GM19193 (cell line): ENCODE results near the gene VSTM2L.

Experiments used
- POLR2A ChIP-seq: IDR thresholded peaks from 4 replicates; pipeline ENCODE4 v1.6.1; 2011; ENCODE audit not compliant: insufficient read depth, insufficient read length; ENCODE audit errors: extremely low read depth

VSTM2L gene, protein sequence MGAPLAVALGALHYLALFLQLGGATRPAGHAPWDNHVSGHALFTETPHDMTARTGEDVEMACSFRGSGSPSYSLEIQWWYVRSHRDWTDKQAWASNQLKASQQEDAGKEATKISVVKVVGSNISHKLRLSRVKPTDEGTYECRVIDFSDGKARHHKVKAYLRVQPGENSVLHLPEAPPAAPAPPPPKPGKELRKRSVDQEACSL

DNA sequence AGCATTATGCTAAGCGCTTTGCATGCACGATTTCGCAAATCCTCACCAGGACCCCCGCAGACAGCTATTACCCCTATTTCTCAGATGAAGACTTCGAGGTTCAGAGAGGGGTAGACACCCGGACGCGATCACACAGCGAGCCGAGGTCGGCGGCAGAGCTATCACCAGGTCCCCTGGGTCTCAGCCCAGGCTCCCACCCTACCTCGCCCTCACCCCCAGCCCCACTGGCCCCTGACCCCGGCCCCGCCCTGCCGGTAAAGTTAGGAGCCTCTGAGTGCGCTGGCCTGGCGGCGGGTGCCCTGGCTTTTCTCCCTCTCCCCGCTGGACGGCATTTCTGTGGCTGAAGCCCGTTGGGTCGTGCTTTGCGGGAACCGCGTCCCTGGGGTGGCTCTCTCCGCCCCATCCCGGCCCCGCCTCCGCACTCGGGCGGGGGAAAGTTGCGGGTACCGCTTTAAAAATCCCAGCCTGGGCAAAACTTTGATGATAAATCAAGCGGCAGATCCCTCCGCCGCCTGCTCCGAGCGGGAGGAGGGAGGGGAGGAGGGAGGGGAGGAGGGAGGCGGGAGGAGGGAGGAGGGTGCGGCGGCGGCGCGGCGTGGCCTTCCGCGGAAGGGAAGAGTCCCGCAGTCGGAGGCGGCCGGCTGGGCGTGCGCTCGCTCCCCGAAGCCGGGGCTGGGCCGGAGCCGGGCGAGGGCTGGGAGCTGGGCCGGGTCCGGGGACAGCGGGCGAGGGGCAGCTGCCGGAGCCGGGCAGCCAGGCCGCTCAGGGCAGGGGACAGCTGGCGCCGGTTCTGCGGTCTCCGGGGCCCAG is at the start of gene VSTM2L:
TSS of gene VSTM2L (plus strand) at position 624 of the 810 bp plus-strand sequence. CDS start 224 bp downstream, outside the sequence.
- no peak for TF ChIP-seq POLR2A

DNA sequence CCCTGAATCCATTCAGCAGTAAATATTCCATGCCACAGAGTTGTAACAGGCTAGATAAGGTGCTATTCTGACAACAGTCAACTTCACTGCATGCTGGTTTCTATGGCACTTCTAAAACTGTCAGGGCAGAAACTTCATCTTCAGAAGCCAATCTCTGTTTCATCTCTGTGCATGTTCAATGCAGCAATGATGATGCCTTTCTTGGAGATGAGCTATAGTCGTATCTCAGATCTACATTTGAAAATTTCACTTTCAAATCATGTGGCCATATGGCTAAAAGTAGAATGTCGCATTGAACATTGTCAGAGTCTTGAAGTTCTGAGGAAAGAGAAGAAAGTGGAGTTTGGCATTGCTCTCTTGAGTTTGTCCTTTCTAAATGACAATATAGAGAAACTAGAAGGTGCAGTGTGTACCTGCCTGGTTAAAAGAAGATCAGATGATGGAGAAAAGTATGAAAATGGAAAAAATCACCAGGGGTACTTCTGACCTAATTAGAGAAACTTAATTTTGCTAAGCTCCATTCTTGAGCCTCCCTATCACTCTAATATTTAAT is 49.0 kb upstream of the VSTM2L start:
- no peak for TF ChIP-seq POLR2A

DNA sequence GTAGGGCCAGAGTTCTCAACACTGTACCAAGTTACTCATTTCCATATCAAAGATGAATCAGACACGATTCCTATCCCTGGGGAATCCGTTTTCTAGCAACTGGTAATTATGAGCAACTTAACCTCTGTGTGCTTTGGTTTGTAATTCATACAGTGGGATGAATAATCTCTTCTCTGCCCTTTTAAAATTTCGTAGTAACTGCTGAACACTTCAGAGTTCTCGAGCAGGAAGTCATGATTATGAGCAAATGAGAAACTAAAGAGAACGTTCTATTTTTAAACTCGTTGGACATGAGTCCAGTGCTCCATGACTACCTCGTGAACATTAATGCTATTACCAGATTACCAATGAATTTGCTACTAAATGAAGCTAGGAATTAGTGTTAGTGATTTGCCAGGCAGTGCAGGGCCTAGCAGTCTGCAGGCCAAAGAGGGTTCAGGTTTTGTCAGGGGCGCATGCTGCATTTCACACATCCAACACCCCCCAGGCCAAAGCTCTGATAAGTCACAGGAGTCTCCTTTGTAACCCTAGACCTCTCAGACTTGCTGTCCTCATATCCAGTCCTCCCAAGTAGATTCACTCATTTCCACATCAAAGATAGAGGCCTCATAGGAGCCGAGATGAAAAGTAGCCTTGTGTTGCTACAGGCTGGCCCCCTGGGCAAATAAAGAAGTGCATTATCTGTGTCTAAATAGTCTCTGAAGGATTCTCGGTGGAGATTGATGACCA is 45.8 kb upstream of the VSTM2L start:
- no peak for TF ChIP-seq POLR2A

DNA sequence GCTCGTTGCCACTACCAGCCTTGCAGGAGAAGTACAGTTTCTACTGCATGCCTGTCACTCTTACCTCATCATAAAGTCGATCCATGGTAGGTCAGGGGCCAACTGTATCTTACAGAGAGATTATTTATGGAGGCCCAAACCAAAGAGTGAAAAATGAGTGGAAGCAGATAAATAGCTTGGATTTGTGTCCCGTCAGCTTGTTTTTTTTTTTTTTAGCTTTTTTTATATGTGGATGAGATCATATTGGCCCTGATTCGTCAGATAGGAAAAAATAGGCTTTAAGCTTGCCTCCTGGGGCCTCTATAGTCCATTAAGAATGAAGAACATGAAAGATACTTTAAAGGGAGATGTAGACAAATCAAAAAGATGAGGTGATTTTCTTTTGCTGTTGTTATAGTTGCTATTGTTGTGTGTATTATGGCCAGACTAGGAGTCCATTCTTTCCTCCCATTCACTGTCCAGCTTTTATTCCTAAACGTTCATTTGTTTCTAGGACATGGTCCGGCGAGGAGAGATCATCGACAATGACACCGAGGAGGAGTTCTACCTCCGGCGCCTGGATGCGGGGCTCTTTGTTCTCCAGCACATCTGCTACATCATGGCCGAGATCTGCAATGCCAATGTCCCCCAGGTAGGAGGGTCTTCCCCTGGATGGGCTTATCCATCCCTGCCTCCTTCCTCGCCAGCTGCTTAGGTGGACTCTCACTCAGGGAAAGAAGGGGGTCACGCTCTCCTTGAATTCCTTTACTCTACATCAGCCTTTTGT is 43.3 kb upstream of the VSTM2L start:
- no peak for TF ChIP-seq POLR2A

DNA sequence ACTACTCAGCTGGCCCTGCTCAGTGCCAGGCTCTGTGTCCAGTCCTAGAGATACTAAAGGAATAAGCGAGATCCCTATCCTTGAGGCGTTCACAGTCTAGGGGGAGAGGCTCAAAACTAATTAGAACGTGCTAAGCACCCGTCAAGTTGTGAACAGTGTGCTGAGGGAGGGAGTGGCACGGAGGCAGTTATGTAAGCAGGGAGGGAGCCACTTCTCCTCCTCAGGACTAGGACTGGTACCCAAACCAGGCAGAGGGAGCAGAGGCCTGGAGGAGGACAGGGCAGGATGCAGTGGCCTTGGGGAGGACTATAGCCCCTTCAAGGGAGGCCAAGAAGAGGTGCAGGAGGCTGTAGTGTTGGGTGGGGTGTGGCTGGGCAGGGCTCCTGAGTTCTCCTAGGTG is 39.6 kb upstream of the VSTM2L start:
- no peak for TF ChIP-seq POLR2A

DNA sequence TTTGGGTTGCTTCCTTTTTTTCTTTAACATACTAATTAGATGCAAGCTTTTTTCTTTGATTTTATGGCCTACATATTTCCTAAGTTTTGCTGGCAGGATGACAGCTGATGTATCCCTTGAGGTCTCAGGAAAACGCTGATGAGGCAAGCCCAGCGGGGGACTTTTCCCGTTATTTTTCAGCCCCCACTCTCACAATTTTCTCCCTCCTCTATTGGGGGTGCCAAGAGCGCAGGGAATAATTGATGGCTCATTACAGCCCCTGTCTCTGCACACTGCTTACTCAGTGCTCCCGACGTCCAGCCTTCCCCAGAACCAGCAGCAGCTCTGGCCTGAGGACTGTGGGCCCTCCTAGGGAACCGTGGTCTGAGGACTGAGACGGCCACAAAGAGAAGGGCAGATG is 38.6 kb upstream of the VSTM2L start:
- TF ChIP-seq POLR2A = no peak

DNA sequence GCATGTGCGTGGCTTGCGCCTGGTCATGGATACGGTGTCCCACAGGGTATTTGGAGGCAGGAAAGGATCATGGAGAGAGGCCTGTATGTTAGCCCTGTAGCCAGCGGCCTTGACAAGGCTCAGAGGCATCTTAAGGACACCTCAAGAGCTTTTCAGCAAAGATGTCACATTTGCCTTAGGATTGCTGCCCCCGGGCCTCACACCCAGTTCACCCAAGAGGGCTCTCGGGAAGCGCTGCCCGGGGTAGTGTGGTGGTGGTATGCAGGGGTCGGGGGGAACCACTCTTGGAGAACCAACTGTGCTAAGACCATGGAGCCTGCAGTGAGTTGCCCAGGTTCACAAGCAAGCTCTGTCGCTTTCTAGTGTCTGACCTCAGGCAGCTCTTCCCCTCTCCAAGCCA is 36.9 kb upstream of the VSTM2L start:
- TF ChIP-seq POLR2A = no peak

DNA sequence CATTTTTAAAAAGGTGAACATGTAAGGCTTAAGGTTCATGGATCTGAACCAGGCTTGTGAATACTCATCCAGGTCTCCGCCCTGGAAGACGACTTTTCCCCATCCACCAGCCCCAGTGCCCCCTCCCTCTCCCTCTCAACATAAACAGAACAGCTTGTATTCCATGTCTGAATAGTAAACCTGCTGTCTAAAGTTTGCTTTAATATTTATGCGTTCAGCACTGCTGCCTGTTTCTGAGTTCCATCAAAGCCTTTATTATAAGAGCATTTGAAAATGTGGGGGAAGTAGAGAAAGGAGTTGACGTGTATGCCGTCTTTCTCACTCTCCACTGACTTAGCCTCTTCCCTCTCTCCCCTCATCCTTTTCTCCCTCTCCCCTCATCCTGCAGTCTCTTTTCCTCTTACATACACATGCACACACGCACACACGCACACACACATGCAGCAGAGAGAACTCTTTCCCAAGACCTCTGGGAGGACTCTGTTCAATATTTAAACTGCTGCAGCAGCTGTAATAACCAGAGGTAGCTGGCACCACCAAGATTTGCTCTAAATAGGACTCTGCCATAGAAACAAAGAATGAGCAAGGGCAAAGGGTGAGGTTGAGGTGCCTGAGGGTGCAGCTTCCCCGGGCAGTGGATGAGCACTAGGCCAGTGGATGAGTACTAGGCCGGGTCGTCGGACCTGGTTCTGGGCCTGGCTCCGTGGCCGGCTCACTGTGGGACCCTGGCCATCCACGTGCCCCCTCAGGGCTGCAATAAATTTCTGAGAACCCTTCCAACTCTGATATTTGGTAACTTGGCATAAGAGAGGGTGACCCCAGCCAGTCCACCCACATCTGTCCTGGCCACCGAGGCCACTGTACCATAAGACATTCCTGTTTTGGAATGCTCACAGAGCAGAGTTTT is 35.4 kb upstream of the VSTM2L start:
- TF ChIP-seq POLR2A = no peak

DNA sequence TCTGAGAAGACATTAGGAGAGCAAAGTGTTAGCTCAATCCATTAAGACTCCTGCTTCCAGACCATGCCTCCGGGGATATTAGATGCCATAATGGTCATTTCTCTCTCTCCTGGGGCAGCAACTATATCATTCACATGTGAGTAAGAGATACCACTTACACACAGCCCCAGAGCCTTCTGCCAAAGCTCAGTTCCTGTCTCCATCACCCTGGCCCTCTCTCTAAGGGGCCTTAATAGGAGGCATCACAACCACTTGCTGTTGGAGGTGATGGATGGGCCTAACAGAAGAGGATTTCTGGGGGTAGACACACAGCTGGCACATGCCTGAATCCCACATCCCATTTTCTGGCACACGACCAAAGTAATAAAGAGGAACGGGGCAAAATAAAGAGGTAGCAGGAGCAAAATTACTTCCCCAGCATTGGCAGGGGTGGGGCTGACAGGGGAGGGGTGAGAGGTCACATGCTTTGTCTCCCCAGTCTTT is 34.0 kb upstream of the VSTM2L start:
- no peak for TF ChIP-seq POLR2A

DNA sequence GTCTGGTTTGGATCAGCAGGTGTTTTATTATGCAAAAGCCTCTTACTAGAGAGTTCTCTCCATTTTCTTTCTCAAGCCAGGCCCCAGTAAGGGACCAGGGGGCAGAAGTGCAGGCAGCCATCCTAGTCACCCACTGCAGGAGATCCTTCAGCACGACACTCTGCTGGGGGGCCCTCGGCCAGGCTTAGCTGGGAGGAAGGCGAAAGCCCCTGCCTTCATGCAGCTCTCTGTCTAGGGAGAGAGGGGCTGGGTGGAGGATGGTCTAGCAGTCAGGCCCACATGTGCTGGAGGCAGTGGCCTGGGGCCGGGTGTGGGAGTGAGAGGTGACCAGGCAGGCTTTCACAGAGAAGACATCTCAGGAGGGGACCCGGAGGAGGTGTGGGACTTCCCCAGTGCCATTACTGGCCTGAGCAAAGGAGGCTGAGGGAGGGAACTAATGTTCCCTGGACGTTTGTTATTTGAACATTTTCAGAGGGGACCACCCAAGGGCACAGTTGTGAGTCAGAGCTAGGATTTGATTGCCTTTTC is 33.5 kb upstream of the VSTM2L start:
- TF ChIP-seq POLR2A = no peak

DNA sequence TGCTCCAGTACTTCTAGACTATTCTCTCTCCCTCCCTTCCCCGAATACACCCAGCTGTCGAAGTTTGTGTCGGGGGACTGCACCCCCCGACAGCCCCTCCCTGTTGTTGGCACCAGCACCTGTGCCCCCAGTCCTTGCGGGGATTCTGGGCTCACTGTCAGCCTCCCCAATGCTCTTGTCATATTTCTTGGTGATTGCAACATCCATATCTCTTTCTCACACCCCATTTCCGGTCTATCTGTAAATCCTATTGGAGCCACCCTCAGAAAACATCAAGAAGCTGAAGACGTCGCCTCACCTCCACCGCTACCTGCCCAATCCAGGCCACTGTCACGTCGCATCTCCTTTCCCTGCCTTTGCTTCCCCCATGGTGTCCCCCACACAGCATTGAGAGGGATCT is 32.6 kb upstream of the VSTM2L start:
- no peak for TF ChIP-seq POLR2A

DNA sequence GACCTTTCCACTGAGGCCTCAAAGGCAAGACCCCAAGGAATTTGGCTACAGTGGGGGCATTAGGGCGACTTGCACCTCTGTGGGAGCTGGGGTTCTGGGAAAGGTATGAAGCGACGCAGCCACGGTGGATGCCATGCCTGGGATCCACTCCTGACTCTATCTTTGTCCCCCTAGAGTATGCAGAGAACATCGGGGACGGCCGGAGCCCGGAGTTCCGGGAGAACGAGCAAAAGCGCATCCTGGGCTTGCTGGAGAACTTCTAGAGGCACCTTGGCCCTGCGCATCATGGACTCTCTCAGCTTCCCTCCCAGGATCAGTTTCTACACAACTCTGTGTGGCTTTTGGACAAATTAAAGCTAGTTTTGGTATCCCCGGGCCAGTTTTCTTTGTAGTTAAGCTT is 31.2 kb upstream of the VSTM2L start:
- no peak for TF ChIP-seq POLR2A

DNA sequence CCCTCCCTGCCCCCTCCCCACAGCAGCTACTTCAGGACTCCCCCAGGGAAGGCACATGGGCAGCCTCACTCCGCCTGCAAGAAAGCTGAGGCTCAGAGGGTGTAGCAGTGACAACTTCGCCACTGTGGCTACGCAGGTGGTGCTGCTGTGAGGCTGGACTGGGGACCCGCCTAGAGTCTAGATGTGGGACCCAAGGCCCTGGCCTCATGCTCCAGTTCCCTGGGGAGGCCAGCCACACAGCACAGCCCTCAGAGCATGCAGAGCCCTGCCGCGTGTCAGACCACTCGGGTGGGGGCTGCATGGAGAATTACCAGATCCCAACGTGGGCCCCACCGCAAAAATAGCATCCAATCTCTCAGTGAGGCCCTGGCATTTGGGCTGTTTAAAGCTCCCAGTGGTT is 30.8 kb upstream of the VSTM2L start:
- TF ChIP-seq POLR2A = no peak
